Measurements from ENCODE around the gene TKT.

DNA sequence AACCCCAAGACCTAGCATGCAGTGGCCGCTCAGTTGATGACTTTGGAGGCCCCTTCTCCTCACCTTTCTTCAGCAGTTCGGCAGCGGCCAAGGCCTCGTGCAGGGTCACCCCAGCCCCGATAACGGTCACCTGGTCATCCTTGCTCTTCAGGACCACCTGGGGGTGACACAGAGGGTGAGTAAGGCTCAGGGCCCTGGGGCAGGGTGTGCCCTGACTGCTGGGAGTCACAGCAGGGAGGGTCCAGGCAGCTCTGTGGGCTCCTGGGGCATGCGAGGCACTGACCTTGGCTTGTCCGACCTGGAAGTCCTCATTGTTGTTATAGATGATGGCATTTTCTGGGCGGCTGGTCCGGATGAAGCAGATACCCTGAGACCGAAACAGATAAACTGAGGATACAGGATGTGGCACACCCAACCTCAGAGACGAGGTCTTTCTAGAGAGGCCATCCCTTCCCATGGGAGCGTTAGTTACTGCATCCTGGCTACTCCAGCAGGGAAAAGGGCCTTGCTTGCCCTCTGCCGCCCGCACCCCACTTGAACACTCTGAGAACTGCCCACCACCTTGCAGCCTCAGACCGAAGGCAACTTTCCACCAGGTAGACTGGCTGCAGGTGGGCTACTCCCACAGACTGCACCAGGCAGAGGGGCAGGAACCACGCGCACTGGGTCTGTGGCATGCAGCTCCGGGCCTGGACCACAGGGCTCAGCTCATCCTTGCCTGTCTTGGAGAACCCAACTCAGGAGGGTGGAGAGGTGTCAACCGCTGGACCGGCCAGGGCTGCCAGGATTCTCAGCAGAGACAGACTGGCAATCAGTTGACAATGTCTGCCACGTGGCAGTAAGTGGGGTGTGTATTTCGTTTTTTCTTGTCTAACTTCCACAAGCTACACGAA lies 27.6 kb downstream of the TKT start:
- TF ChIP-seq, protein P1, sequence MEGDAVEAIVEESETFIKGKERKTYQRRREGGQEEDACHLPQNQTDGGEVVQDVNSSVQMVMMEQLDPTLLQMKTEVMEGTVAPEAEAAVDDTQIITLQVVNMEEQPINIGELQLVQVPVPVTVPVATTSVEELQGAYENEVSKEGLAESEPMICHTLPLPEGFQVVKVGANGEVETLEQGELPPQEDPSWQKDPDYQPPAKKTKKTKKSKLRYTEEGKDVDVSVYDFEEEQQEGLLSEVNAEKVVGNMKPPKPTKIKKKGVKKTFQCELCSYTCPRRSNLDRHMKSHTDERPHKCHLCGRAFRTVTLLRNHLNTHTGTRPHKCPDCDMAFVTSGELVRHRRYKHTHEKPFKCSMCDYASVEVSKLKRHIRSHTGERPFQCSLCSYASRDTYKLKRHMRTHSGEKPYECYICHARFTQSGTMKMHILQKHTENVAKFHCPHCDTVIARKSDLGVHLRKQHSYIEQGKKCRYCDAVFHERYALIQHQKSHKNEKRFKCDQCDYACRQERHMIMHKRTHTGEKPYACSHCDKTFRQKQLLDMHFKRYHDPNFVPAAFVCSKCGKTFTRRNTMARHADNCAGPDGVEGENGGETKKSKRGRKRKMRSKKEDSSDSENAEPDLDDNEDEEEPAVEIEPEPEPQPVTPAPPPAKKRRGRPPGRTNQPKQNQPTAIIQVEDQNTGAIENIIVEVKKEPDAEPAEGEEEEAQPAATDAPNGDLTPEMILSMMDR (IDR thresholded peaks at IDR 0.05 in 4 of 5, conservative IDR thresholded peaks at IDR 0.05 in 1 of 5) = no peak
- TF ChIP-seq POLR2A (IDR thresholded peaks at IDR 0.05) = no peak
